HEK293T (cell line): Measurements from ENCODE around the gene HEATR5A.
"Not testable (repeated sequence)": the region's sequence is repeated elsewhere in the genome, so short reads cannot be mapped to it uniquely, and the experiment has no call there.

Experiments used
- CTCF ChIA-PET: fragments of 350-600 bp; formaldehyde crosslinking; extraction: SDS; loops from one replicate; lab custom pipeline; 2021; ENCODE audit warnings: antibody characterized with exemption, inconsistent platforms; lab: Yijun Ruan, JAX
- POLR2A ChIA-PET: fragments of 350-600 bp; formaldehyde crosslinking; extraction: SDS; loops from one replicate; lab custom pipeline; 2020; ENCODE audit warnings: antibody characterized with exemption, inconsistent platforms; lab: Yijun Ruan, JAX
- DNase-seq: peaks from one replicate; pipeline ENCODE4 v3.0.0; 2012; ENCODE audit warnings: mixed read lengths; ENCODE audit errors: extremely low spot score
- ARNT ChIP-seq: fragments of 450-650 bp; IDR thresholded peaks from 2 replicates; pipeline ENCODE4 v1.6.1; 2017; ENCODE audit warnings: mild to moderate bottlenecking
- BHLHE40 ChIP-seq: fragments of 450-650 bp; IDR thresholded peaks from 2 replicates; pipeline ENCODE4 v1.6.1; 2016; ENCODE audit warnings: mild to moderate bottlenecking, moderate library complexity, borderline replicate concordance
- CTBP1 ChIP-seq: fragments of 450-650 bp; IDR thresholded peaks from 2 replicates; pipeline ENCODE4 v1.6.1; 2016; ENCODE audit warnings: borderline replicate concordance
- ELF4 ChIP-seq: fragments of 450-650 bp; IDR thresholded peaks from 2 replicates; pipeline ENCODE4 v1.6.1; 2017; ENCODE audit warnings: antibody characterized with exemption
- FOXA1 ChIP-seq: fragments of 450-650 bp; IDR thresholded peaks from 2 replicates; pipeline ENCODE4 v1.6.1; 2016; ENCODE audit warnings: mild to moderate bottlenecking
- FOXK2 ChIP-seq: fragments of 450-650 bp; IDR thresholded peaks from 2 replicates; pipeline ENCODE4 v1.6.1; 2016; ENCODE audit warnings: mild to moderate bottlenecking
- FOXM1 ChIP-seq: fragments of 450-650 bp; IDR thresholded peaks from 2 replicates; pipeline ENCODE4 v1.6.1; 2017; ENCODE audit warnings: mild to moderate bottlenecking, borderline replicate concordance
- HDGF ChIP-seq: fragments of 450-650 bp; IDR thresholded peaks from 2 replicates; pipeline ENCODE4 v1.6.1; 2017; ENCODE audit warnings: antibody characterized with exemption, borderline replicate concordance
- L3MBTL2 ChIP-seq: fragments of 450-650 bp; conservative IDR thresholded peaks from 2 replicates; pipeline ENCODE4 v1.6.1; 2016; ENCODE audit warnings: mild to moderate bottlenecking
- LEF1 ChIP-seq: fragments of 450-650 bp; IDR thresholded peaks from 2 replicates; pipeline ENCODE4 v1.6.1; 2017; ENCODE audit warnings: mild to moderate bottlenecking, borderline replicate concordance
- NFRKB ChIP-seq: fragments of 450-650 bp; IDR thresholded peaks from 2 replicates; pipeline ENCODE4 v1.6.1; 2016; ENCODE audit warnings: mild to moderate bottlenecking, moderate library complexity
- PKNOX1 ChIP-seq: fragments of 450-650 bp; IDR thresholded peaks from 2 replicates; pipeline ENCODE4 v1.6.1; 2016
- SP1 ChIP-seq: fragments of 450-650 bp; IDR thresholded peaks from 2 replicates; pipeline ENCODE4 v1.6.1; 2017
- SUZ12 ChIP-seq: fragments of 450-650 bp; IDR thresholded peaks from 2 replicates; pipeline ENCODE4 v1.6.1; 2016; ENCODE audit warnings: mild to moderate bottlenecking
- TARDBP ChIP-seq: fragments of 450-650 bp; IDR thresholded peaks from 2 replicates; pipeline ENCODE4 v1.6.1; 2016
- ZNF384 ChIP-seq: fragments of 450-650 bp; IDR thresholded peaks from 2 replicates; pipeline ENCODE4 v1.6.1; 2016

HEATR5A gene

GRCh38 chr14:31261523-31261858, 158.9 kb downstream of the HEATR5A start:
- CTCF ChIA-PET, result no interaction called here
- TF ChIP-seq PKNOX1 (no peak), LEF1 (no peak), L3MBTL2 (no peak), ELF4 (no peak), CTBP1 (no peak), NFRKB (no peak), FOXM1 (no peak)

GRCh38 chr14:31259040-31259435, 161.3 kb downstream of the HEATR5A start:
- POLR2A ChIA-PET, DNase-seq: not testable (repeated sequence)
- CTCF ChIA-PET, result interaction anchor here (0.6 kb wide), 1 partner anchor 369 kb away, joined by 3 read pairs; no protein-coding TSS in a partner anchor

More at GRCh38 chr14:31261523-31261858, 158.9 kb downstream of the HEATR5A start:
- POLR2A ChIA-PET, result no interaction called here
- no peak for DNase-seq

- no peak for TF ChIP-seq ELF4
- TF ChIP-seq BHLHE40, result no peak
- no peak for TF ChIP-seq FOXA1
- no peak for TF ChIP-seq FOXK2
- TF ChIP-seq NFRKB, result no peak
- no peak for TF ChIP-seq LEF1
- no peak for TF ChIP-seq FOXM1
- TF ChIP-seq TARDBP, result no peak
- DNase-seq, result no peak
- ChIA-PET CTCF (interaction anchor here (0.6 kb wide), 1 partner anchor 368 kb away, joined by 3 read pairs; no protein-coding TSS in a partner anchor), POLR2A (no interaction called here)
Measured at GRCh38 chr14:31258427-31259039, 161.8 kb downstream of the HEATR5A start.

GRCh38 chr14:31257554-31258426, 162.6 kb downstream of the HEATR5A start:
- POLR2A ChIA-PET, DNase-seq, CTCF ChIA-PET: not testable (repeated sequence)

GRCh38 chr14:31257244-31257553, 163.2 kb downstream of the HEATR5A start:
- ChIA-PET POLR2A (no interaction called here), CTCF (no interaction called here)
- DNase-seq, result no peak
- TF ChIP-seq PKNOX1 (no peak), FOXK2 (no peak), TARDBP (no peak), HDGF (no peak), SUZ12 (no peak), LEF1 (no peak), BHLHE40 (no peak), NFRKB (no peak)

GRCh38 chr14:31256534-31257243, 163.7 kb downstream of the HEATR5A start:
- DNase-seq, result no peak
- ChIA-PET POLR2A (no interaction called here), CTCF (no interaction called here)
- TF ChIP-seq FOXM1, result no peak
- TF ChIP-seq HDGF, result no peak
- no peak for TF ChIP-seq PKNOX1
- TF ChIP-seq FOXA1, result no peak

GRCh38 chr14:31255918-31256317, 164.4 kb downstream of the HEATR5A start:
- DNase-seq, CTCF ChIA-PET, POLR2A ChIA-PET: not testable (repeated sequence)

- POLR2A ChIA-PET, result no interaction called here
- no peak for TF ChIP-seq LEF1
- no peak for TF ChIP-seq SP1
- no peak for TF ChIP-seq ELF4
- no peak for TF ChIP-seq FOXK2
- TF ChIP-seq HDGF, result no peak
- no peak for TF ChIP-seq BHLHE40
- no peak for TF ChIP-seq TARDBP
- TF ChIP-seq PKNOX1, result no peak
- no peak for TF ChIP-seq FOXM1
- TF ChIP-seq FOXA1, result no peak
- no peak for TF ChIP-seq SUZ12
- TF ChIP-seq L3MBTL2, result no peak
- TF ChIP-seq NFRKB, result no peak
- TF ChIP-seq ARNT, result no peak
- TF ChIP-seq ZNF384, result no peak
- no peak for TF ChIP-seq CTBP1
- no peak for DNase-seq
- CTCF ChIA-PET, result no interaction called here
Measured at GRCh38 chr14:31255286-31255685, 165.1 kb downstream of the HEATR5A start.
